OCI-LY7 (cell line): ENCODE measurements around the gene ANO2.

Source experiments
- CTCF ChIP-seq: fragments of 200-600 bp; sonication (generic); conservative IDR thresholded peaks from 2 replicates; pipeline ENCODE4 v1.5.1; 2014; ENCODE audit warnings: mild to moderate bottlenecking, antibody characterized with exemption, low read length, moderate library complexity, mixed read lengths
- EZH2phosphoT487 ChIP-seq: fragments of 200-600 bp; sonication (generic); IDR thresholded peaks from 2 replicates; pipeline ENCODE4 v1.6.1; 2018; ENCODE audit warnings: low read depth, borderline replicate concordance, mild to moderate bottlenecking, mixed run types, antibody characterized with exemption, low read length, moderate library complexity, mixed read lengths

GRCh38 chr12:5736527-5736926 lies 208.5 kb downstream of the ANO2 start:
- TF ChIP-seq EZH2phosphoT487 (no peak), CTCF (no peak)
